Measurements from ENCODE around the gene CALHM3.

Gene CALHM3

GRCh38 chr10:103447187-103447586, 31.9 kb downstream of the CALHM3 start:
- DNase-seq, result no peak

GRCh38 chr10:103445767-103446567, 33.1 kb downstream of the CALHM3 start:
- no peak for DNase-seq

- no peak for DNase-seq
Observed at GRCh38 chr10:103445366-103445765, 33.7 kb downstream of the CALHM3 start.

GRCh38 chr10:103444478-103444877, 34.6 kb downstream of the CALHM3 start:
- DNase-seq, result no peak

- DNase-seq, result no peak
Observed at GRCh38 chr10:103443475-103444185, 35.4 kb downstream of the CALHM3 start.

GRCh38 chr10:103442031-103442461, 37.0 kb downstream of the CALHM3 start:
- DNase-seq, result no peak

GRCh38 chr10:103441611-103442010, 37.4 kb downstream of the CALHM3 start:
- DNase-seq, result no peak

GRCh38 chr10:103441206-103441605, 37.8 kb downstream of the CALHM3 start:
- DNase-seq, result no peak

- DNase-seq, result no peak
Observed at GRCh38 chr10:103440416-103440815, 38.6 kb downstream of the CALHM3 start.

- no peak for DNase-seq
Observed at GRCh38 chr10:103439776-103440175, 39.3 kb downstream of the CALHM3 start.

- no peak for DNase-seq
Observed at GRCh38 chr10:103433858-103434257, 45.2 kb downstream of the CALHM3 start.

GRCh38 chr10:103431902-103432301, 47.1 kb downstream of the CALHM3 start:
- no peak for DNase-seq

GRCh38 chr10:103429647-103430046, 49.4 kb downstream of the CALHM3 start:
- DNase-seq, result no peak

- DNase-seq, result no peak
Observed at GRCh38 chr10:103428989-103429643, 49.9 kb downstream of the CALHM3 start.

- no peak for DNase-seq
Observed at GRCh38 chr10:103427866-103428265, 51.2 kb downstream of the CALHM3 start.

- DNase-seq, result no peak
Observed at GRCh38 chr10:103423748-103424147, 55.3 kb downstream of the CALHM3 start.
